Activated T-cell treated with anti-CD3 and anti-CD28 coated beads, Interleukin-2, amount 50 U/mL, for 4 hours (primary cell): ENCODE data around the gene ALPK3. TPM values are rescaled to one million over a fixed set of nuclear protein-coding genes. Genes with fewer than 3 reads are reported as not detected.

Experiments
- ATAC-seq, 2 donors: fragments of 200-7000 bp; cut with Tn5 transposase; one replicate each; pipeline ENCODE4 v1.10.0; 2021
- DNase-seq: peaks from one replicate; pipeline ENCODE4 v3.0.0-alpha.2; 2020
- H3K27me3 Mint-ChIP-seq: one replicate; pipeline ENCODE4 v1.8.0; 2021; ENCODE audit warnings: low read depth, mixed read lengths
- H3K36me3 Mint-ChIP-seq: one replicate; pipeline ENCODE4 v1.8.0; 2022; ENCODE audit warnings: mixed read lengths; ENCODE audit not compliant: insufficient read depth
- H3K4me1 Mint-ChIP-seq: one replicate; pipeline ENCODE4 v1.8.0; 2021; ENCODE audit warnings: low read depth, mixed read lengths
- H3K4me3 Mint-ChIP-seq: one replicate; pipeline ENCODE4 v1.8.0; 2021; ENCODE audit warnings: mild to moderate bottlenecking, moderate library complexity, mixed read lengths
- H3K9me3 Mint-ChIP-seq: one replicate; pipeline ENCODE4 v1.8.0; 2021; ENCODE audit warnings: mixed read lengths
- total RNA-seq, 3 donors: library from RNA; stranded (reverse); gene quantifications; one replicate each; pipeline ENCODE4 v1.2.1, GENCODE V29; 2021

Gene ALPK3, protein sequence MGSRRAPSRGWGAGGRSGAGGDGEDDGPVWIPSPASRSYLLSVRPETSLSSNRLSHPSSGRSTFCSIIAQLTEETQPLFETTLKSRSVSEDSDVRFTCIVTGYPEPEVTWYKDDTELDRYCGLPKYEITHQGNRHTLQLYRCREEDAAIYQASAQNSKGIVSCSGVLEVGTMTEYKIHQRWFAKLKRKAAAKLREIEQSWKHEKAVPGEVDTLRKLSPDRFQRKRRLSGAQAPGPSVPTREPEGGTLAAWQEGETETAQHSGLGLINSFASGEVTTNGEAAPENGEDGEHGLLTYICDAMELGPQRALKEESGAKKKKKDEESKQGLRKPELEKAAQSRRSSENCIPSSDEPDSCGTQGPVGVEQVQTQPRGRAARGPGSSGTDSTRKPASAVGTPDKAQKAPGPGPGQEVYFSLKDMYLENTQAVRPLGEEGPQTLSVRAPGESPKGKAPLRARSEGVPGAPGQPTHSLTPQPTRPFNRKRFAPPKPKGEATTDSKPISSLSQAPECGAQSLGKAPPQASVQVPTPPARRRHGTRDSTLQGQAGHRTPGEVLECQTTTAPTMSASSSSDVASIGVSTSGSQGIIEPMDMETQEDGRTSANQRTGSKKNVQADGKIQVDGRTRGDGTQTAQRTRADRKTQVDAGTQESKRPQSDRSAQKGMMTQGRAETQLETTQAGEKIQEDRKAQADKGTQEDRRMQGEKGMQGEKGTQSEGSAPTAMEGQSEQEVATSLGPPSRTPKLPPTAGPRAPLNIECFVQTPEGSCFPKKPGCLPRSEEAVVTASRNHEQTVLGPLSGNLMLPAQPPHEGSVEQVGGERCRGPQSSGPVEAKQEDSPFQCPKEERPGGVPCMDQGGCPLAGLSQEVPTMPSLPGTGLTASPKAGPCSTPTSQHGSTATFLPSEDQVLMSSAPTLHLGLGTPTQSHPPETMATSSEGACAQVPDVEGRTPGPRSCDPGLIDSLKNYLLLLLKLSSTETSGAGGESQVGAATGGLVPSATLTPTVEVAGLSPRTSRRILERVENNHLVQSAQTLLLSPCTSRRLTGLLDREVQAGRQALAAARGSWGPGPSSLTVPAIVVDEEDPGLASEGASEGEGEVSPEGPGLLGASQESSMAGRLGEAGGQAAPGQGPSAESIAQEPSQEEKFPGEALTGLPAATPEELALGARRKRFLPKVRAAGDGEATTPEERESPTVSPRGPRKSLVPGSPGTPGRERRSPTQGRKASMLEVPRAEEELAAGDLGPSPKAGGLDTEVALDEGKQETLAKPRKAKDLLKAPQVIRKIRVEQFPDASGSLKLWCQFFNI (N-terminal part only)
- total RNA-seq, result under 1 TPM; 0.05 to 0.13 (median 0.11) TPM

DNA sequence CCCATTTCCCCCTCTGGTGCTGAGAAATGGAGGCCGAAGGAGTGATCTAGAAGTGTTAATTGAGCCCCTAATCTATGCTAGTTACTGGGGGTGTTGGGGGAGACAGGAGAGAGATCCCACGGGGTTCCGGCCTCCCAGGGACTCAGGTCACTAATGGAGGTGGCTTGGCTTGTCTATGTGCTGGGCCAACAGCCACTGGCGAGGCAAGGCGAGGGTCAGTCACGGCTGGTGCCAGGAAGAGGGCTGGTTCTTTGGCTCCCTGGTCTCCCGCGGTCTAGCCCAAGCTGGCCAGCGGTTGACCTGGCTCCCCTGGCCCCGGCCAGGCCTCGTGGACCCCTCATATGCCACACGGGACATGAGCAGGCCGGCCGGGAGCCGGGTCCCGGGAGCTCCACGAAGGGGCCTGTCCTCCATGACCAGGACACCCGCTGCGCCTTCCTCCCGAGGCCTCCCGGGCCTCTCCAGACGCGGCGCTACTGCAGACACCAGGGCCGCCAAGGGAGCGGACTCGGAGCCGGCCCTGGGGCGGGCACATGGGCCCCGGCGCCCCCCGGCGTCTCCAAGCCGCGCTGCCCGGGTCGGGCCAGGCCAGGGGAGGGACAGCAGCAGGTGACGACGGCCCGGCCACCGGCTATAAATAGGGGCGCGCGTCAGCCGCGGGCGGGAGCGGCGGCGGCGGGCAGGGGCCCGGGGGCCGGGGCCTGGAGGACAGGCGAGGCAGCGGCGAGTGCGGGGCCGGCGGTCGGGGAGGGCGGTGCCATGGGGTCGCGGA lies at the start of gene ALPK3:
TSS of gene ALPK3 (plus strand) at position 663 of the 772 bp plus-strand sequence. CDS start at position 760, 97 bp downstream.
- Mint-ChIP-seq H3K4me1 (peaks cover 10% of the 10 kb centered on the region), H3K36me3 (no peaks in the 10 kb centered on the region), H3K4me3 (no peak within 1 kb of the TSS), H3K9me3 (no peaks in the 10 kb centered on the region), H3K27me3 (peaks cover 6% of the 10 kb centered on the region)
- peak in 1 of 2 donors; percentile 26 for ATAC-seq
- DNase-seq, result no peak

DNA sequence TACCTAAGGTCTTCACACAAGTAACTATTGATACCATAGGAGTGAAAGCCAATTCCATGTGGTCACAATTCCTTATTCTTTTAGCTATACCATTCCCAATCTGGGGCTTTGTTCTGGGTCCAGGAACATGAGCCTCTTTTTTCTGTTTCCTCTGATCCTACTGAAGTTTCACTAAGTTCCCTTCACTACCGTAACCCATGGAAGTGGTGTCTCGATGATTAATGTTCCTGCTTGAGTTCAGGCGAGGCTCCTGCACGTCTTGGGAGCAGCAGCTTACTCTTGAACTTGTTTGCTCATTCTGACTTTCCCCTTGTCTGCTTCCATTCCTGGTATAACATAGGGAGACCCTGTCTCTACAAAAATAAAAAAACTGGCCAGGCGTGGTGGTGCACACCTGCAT lies 45.1 kb upstream of the ALPK3 start:
- Mint-ChIP-seq H3K4me3 (no peak overlapping the region), H3K4me1 (peaks cover 28% of the 10 kb centered on the region), H3K36me3 (peaks cover 19% of the 10 kb centered on the region), H3K9me3 (no peaks in the 10 kb centered on the region), H3K27me3 (no peaks in the 10 kb centered on the region)
- ATAC-seq, result no peak
- no peak for DNase-seq

DNA sequence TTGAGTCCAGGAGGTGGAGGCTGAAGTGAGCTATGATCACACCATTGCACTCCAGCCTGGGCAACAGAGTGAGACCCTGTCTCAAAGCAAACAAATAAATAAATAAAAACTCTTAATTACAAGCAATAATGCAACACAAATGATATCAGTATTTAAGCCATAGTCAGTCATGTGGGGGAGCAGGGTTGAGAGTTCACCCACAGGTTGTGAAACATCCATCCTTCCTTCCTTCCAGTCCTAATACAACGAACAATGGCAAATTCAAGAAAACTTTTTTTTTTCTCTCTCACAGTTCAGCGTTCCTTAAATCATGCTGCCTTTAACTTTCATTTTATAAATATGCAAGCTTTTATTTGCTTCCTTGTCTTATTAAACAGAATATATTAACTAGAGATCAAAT lies 44.7 kb upstream of the ALPK3 start:
- Mint-ChIP-seq H3K4me3 (no peak overlapping the region), H3K27me3 (no peaks in the 10 kb centered on the region), H3K4me1 (peaks cover 28% of the 10 kb centered on the region), H3K36me3 (peaks cover 19% of the 10 kb centered on the region), H3K9me3 (no peaks in the 10 kb centered on the region)
- DNase-seq, result no peak
- no peak for ATAC-seq

DNA sequence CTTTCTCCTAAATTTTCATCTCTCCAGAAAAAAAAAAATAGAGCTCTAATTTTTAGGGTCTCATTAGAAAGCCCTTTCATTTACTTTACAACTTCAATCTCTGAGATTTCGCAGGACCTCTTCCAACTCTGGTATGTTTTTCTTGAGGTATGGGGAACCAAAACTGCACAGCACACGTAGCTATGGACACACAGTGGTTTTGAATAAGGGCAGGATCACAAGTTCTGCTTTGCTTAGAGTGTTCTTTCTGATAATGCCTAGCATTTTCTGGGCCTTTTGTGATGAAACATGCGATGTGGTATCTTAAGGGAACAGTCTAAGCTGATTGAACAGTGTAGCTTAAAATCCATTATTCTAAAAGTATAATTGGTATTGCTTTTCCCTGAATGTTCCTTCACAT lies 43.4 kb upstream of the ALPK3 start:
- Mint-ChIP-seq H3K9me3 (no peaks in the 10 kb centered on the region), H3K36me3 (peaks cover 26% of the 10 kb centered on the region), H3K27me3 (no peaks in the 10 kb centered on the region), H3K4me1 (peaks cover 30% of the 10 kb centered on the region), H3K4me3 (no peak overlapping the region)
- ATAC-seq (no peak), DNase-seq (no peak)

DNA sequence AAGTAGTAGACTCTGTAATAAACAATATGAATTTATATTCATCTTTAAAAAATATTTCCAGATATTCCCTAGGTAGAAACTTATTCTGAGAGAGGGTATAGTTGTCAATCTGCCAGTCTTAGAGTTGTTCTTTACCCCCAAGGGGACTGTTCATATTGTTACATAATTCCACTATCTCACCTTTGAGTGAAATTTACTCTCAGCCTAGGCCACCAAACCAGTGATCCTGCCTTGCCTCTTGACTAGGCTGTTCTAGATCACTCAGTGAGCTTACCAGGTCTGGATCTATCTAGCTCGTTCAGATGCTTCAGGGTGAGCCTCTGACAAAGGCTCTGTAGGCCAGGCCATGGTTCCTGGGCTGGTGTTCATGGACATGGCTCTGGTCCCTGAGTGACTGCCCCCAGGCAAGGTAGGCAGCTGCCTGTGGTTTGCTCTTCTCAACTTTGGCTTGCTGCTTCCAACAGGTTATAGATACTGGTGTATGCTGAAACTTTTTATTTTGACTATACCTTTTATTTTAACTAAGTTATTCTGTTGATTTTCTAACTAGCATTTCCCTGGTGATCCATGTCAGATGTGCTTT lies 41.2 kb upstream of the ALPK3 start:
- Mint-ChIP-seq H3K27me3 (no peaks in the 10 kb centered on the region), H3K4me3 (no peak overlapping the region), H3K4me1 (peaks cover 18% of the 10 kb centered on the region), H3K9me3 (no peaks in the 10 kb centered on the region), H3K36me3 (peaks cover 14% of the 10 kb centered on the region)
- ATAC-seq (no peak), DNase-seq (no peak)

DNA sequence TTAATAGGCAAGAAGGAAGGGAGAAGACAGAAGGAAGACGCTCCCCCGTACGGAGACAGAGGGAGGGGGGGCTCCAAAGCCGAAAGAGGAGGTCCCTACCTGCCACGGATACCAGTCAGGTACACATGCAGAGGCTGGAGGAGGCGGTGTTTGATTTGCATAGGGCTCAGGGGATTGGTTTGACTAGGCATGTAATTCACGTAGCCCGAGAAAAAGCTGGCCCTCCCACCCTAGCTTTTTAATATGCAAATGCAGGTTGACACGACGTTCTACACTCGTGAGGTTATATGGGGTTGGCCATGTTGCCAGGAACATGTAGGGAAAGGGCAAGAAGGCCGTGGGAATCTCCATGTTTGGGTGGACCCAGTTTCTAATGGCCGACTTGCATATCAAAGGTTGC lies 39.0 kb upstream of the ALPK3 start:
- Mint-ChIP-seq H3K4me3 (no peak overlapping the region), H3K4me1 (peaks cover 15% of the 10 kb centered on the region), H3K36me3 (peaks cover 18% of the 10 kb centered on the region), H3K27me3 (no peaks in the 10 kb centered on the region), H3K9me3 (no peaks in the 10 kb centered on the region)
- ATAC-seq (no peak), DNase-seq (no peak)

DNA sequence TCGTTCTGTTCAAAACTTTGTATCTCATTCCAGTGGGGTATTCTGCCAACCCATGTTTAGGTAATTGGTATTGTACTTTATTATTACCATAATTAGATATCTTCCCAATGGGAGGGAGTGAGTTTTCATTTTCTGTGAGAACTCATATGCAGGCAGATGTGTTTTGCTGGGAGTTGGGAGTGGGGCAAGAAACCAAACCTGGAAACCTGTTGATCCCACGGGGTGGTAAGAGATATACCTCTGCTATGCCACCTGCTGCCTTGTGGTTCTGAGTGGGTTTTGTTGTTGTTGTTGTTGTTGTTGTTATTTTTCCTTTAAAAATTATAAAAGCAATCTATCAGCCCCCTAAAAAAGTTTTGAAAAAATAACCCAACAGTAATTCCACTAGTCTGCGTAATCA lies 36.7 kb upstream of the ALPK3 start:
- ATAC-seq (no peak), DNase-seq (no peak)
- H3K4me3 Mint-ChIP-seq, result no peak overlapping the region
- H3K27me3 Mint-ChIP-seq, result no peaks in the 10 kb centered on the region
- H3K4me1 Mint-ChIP-seq, result peaks cover 17% of the 10 kb centered on the region
- no peaks in the 10 kb centered on the region for H3K9me3 Mint-ChIP-seq
- peaks cover 33% of the 10 kb centered on the region for H3K36me3 Mint-ChIP-seq

DNA sequence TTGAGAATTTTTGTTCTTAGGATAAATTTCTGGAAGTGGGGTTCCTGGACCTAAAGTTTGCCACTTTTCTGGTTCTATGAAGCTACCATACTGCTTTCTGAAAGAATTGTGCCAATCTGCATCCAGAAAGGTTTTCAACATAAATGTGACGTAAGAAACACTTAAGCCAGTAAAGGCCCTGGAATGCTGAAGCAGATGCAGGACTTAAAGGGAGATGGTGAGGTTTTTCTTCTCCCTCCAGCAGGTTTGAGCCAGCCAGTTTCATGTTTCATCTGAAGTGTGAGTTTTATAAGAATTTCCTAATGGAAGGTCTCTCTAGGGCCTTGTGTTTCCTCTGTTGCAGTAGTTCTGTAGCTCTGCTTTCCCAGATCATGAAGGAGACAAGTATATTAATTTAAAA lies 35.7 kb upstream of the ALPK3 start:
- no peaks in the 10 kb centered on the region for H3K9me3 Mint-ChIP-seq
- H3K4me3 Mint-ChIP-seq, result no peak overlapping the region
- H3K27me3 Mint-ChIP-seq, result no peaks in the 10 kb centered on the region
- H3K4me1 Mint-ChIP-seq, result peaks cover 26% of the 10 kb centered on the region
- DNase-seq (no peak), ATAC-seq (no peak)
- peaks cover 39% of the 10 kb centered on the region for H3K36me3 Mint-ChIP-seq

DNA sequence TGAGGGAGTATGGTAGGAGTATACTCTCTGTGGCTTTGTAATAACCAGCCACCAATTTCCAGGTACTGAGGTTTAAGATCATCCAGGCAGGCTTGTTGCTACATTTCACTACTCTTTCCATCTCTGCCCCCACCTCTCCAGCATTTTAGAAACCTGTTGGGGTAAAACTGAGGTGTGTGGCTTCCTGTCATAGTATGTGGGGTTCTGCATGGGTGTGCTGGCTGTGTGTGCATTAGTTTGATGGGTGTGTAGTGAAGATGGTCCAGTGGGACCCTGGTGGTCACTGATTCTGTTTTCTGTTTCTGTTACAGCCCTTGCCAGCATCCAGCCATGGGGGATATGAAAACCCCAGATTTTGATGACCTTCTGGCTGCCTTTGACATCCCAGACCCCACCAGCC lies 34.8 kb upstream of the ALPK3 start:
- no peak for DNase-seq
- ATAC-seq, result no peak
- H3K9me3 Mint-ChIP-seq, result no peaks in the 10 kb centered on the region
- no peaks in the 10 kb centered on the region for H3K27me3 Mint-ChIP-seq
- H3K4me1 Mint-ChIP-seq, result peaks cover 27% of the 10 kb centered on the region
- peaks cover 39% of the 10 kb centered on the region for H3K36me3 Mint-ChIP-seq
- H3K4me3 Mint-ChIP-seq, result no peak overlapping the region

DNA sequence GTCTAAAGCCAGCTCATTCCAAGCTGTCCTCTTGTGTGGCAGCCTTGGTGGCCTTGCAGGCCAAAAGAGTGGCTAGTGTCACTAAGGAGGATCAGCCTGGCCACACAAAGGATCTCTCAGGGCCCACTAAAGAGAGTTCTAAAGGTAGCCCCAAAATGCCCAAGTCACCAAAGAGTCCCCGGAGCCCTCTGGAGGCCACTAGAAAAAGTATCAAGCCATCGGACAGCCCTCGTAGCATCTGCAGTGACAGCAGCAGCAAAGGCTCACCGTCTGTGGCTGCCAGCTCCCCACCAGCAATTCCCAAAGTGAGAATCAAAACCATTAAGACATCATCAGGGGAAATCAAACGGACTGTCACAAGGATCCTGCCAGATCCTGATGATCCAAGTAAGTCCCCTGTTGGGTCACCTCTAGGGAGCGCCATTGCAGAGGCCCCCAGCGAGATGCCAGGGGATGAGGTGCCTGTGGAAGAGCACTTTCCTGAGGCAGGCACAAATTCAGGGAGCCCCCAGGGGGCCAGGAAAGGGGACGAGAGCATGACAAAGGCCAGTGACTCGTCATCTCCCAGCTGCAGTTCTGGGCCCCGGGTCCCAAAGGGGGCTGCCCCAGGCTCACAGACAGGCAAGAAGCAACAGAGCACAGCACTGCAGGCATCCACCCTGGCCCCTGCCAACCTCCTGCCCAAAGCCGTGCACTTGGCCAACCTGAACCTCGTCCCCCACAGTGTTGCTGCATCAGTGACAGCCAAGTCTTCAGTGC lies 33.5 kb upstream of the ALPK3 start:
- Mint-ChIP-seq H3K27me3 (no peaks in the 10 kb centered on the region), H3K4me3 (no peak overlapping the region), H3K4me1 (peaks cover 38% of the 10 kb centered on the region), H3K9me3 (no peaks in the 10 kb centered on the region), H3K36me3 (peaks cover 41% of the 10 kb centered on the region)
- peak; percentile 21 to 34 for ATAC-seq
- DNase-seq, result no peak

DNA sequence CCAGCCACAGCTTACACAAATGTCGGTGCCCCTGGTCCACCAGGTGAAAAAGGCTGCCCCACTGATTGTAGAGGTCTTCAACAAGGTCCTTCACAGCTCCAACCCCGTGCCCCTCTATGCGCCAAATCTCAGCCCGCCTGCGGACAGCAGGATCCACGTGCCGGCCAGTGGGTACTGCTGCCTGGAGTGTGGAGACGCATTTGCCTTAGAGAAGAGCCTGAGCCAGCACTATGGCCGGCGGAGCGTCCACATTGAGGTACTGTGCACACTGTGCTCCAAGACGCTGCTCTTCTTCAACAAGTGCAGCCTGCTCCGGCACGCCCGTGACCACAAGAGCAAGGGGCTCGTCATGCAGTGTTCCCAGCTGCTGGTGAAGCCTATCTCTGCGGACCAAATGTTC lies 32.9 kb upstream of the ALPK3 start:
- H3K9me3 Mint-ChIP-seq, result no peaks in the 10 kb centered on the region

DNA sequence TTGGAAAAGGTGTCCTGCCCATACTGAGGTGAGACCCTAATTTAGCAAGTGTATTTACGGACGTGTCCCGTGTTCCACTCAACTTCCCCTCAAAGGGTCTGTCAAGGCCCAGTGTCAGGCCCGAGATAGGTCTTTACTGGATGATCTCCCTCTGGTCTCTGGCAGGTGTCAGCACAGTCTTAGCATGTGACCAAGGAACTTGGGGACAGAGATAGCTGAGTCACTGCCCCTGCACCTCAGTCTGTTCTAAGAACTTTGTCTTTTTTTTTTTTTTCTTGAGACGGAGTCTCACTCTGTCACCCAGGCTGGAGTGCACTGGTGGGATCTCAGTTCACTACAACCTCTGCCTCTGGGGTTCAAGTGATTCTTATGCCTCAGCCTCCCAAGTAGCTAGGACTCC lies 32.1 kb upstream of the ALPK3 start:
- no peak overlapping the region for H3K4me3 Mint-ChIP-seq
- peak; percentile 43 to 54 for ATAC-seq

More for the DNA sequence above, 32.9 kb upstream of the ALPK3 start:
- Mint-ChIP-seq H3K4me3 (no peak overlapping the region), H3K36me3 (peaks cover 39% of the 10 kb centered on the region), H3K4me1 (peaks cover 37% of the 10 kb centered on the region), H3K27me3 (no peaks in the 10 kb centered on the region)
- ATAC-seq, result no peak
- DNase-seq, result no peak

DNA sequence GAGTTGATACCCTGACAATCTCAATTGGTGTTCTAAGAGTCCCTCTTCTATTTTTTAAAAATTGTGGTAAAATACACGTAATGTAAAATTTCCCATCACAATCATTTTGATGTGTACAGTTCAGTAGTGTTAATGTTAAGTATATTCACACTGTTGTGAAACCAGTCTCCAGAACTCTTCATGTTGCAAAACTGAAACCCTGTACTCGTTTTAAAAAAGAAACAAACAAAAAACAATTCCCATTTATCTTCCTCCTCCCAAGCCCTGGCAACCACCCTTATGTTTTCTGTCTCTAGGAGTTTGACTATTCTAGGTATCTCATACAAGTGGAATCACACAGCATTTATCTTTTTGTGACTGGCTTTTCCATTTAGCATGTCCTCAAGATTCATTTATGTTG lies 28.7 kb upstream of the ALPK3 start:
- H3K4me3 Mint-ChIP-seq, result no peak overlapping the region
- DNase-seq (no peak), ATAC-seq (no peak)
- H3K27me3 Mint-ChIP-seq, result no peaks in the 10 kb centered on the region
- peaks cover 31% of the 10 kb centered on the region for H3K4me1 Mint-ChIP-seq
- H3K9me3 Mint-ChIP-seq, result no peaks in the 10 kb centered on the region
- peaks cover 49% of the 10 kb centered on the region for H3K36me3 Mint-ChIP-seq

More for the DNA sequence above, 32.1 kb upstream of the ALPK3 start:
- H3K4me1 Mint-ChIP-seq, result peaks cover 37% of the 10 kb centered on the region
- H3K36me3 Mint-ChIP-seq, result peaks cover 40% of the 10 kb centered on the region
- H3K27me3 Mint-ChIP-seq, result no peaks in the 10 kb centered on the region
- no peaks in the 10 kb centered on the region for H3K9me3 Mint-ChIP-seq
- DNase-seq, result no peak
